Activated T-cell treated with anti-CD3 and anti-CD28 coated beads for 48 hours (primary cell): Measurements from ENCODE around the gene F3.
"Not testable (repeated sequence)": the region's sequence is repeated elsewhere in the genome, so short reads cannot be mapped to it uniquely, and the experiment has no call there.

Source experiments
- DNase-seq: peaks from one replicate; pipeline ENCODE4 v3.0.0-alpha.2; 2020; ENCODE audit warnings: low read depth

F3 gene

DNA sequence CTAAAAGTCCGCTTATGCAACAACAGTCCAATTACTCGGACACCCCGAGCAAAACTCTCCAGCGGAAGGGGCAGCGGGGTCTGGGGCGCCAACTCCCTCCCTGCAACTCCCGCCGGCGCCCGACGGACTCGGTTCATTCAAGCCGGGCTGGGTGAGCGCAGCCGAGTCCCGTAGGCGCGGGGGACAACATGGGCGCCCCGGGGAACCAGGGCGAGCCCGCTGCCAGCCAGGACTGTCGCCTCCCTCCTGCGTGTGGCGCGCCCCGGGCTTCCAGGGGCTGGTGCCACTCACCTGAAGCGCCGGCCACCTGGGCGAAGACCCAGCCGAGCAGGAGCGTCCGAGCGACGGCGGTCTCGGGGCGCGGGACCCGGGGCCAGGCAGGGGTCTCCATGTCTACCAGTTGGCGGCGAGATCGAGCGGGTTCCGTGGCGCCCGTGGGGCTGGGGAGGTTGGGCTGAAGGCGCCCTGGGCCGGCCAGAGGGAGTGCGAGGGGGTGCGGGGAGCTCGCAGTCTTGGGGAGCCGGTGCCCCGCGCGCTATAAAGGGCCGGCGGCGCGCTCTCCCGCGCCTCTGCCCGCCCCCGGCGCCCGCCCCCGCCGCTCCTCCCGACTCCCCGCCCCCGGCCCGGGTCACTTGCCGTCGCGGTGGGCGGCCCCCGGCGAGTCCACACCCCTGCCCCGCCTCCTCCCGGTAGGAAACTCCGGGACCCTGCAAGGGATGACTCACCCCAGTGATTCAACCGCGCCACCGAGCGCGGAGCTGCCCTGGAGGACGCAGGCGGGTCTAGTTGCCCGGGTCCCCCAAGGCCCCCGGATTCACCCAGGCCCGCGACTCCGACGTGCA lies at the start of gene F3:
Gene F3, minus strand, starts transcription at position 514 of the 842 bp plus-strand sequence. Its CDS starts 123 bp downstream, at position 391.
- peak; percentile 76 for DNase-seq

DNA sequence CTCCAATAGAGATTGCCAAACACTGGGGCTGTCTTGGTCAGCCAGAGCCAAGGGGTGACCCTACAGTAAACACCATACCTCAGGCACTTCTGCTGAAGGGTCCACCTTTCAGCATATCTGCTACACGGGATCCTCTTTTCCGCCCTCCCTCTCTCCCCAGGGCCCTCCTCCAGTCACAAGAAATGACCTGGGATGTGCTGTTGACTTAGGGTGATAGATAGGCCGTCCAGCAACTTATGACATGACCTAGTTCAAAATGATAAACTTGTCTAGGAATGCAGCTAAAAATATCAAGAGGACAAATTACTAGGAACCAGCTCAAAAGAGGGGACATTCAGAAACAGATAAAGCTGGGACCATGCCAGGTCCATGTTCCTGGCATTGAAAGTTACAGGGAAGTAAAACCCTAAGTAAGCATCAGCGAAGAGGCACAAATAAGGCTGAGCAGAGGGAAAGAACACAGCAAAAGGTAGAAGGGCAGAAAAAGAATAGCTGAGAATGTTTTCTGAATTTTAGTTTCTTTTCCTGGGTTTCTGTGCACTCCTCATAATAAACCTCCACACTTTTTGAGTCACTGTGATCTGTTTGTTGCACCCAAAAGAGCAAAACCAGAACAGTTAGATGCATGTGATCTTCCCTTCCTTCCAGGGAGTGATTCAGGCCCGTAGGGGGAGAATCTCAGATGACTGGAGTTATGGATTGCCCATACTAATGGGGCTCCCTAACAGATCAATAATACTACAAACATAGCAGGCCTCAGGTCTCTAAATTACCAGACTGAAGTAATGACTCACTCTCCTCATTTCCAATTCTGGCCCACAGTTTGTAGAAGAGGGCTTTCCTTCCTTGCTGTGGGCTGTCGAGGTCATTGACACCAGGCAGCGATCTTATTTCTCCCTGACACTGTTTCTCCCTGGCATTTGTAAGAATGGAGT lies 48.9 kb upstream of the F3 start:
- no peak for DNase-seq

DNA sequence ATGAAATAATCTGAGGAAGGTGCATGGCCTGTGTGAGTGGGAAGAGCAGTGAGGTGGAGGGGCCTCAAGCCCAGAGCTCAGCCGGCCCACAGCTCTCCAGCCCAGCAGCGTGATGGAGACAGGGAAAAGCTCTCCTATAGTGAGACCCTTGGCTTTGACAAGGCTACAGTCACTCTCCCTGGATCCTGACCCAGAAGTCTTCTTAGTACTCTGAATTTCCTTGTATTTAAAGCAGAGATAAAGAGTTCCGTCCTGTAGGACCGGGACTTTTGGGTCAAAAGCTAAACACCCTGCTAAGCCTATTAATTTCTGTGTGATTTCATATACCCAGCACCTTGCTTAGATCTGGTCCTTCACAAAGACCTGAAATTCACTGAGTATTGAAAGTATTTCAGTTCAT lies 48.2 kb upstream of the F3 start:
- DNase-seq, result no peak

DNA sequence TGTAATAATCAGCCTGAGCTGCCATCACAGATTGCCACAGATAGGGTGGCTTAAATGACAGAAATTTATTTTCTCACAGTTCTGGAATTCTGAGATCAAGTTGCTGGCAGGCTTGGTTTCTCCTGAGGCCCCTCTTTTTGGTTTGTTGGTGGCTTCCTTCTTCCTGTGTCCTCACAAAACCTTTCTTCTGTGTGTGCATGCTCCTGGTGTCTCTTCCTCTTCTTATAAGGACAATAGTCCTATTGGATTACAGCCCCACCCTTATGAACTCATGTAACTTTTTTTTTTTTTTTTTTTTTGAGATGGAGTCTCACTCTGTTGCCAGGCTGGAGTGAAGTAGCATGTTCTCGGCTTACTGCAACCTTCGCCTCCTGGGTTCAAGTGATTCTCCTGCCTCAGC lies 41.0 kb upstream of the F3 start:
- DNase-seq, result no peak

DNA sequence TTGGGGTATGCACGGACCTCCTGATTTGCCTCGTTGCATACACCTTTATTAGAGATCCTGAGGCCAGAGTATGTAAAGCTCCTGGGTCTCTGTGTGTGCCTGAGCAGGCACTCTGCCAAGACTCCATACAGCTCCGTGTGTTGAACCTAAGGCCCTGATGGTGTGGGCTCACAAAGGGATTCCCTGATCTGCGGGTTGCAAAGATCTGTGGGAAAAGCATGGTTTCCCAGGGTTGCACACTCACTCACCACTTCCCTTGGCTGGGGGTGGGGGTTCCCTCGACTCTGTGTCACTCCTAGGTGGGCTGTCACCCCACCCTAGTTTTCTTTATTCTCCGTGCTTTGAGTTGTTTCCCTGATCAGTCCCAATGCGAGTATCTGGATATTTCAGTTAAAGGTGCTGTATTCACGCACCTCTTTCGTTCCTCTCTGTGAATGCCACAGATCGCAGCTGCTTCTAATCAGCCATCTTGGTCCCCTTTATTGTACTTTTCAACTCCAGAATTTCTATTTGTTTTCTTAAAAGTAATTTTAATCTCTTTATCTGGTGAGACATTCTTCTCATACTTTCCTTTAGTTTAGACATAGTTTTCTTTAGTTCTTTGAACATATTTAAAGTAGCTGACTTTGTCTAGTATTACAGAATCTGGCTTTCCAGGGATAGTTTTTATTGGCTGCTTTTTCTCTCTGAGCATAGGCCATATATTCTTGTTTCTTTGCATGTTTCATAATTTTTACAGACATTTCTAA lies 39.0 kb upstream of the F3 start:
- DNase-seq, result no peak

DNA sequence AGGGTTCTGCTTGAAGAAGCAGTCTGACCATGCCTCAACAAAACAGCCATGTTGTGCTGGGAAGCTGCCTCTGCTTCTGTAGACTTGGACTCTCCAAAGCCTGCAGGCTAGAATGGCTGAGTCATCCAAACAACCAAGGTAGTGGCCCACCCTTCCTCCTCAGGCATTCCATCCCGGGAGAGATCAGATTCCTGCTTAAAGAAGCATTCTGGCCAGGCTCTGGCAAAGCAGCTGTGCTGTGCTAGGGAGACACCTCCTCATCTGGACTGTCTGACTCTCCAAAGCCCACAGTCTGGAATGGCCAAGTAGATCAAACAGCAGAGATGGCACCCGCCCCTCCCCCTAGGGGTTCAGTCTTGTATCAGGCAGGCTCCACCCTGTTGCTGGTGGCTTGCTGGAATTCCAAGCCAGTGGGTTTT lies 38.3 kb upstream of the F3 start:
- DNase-seq, result no peak

DNA sequence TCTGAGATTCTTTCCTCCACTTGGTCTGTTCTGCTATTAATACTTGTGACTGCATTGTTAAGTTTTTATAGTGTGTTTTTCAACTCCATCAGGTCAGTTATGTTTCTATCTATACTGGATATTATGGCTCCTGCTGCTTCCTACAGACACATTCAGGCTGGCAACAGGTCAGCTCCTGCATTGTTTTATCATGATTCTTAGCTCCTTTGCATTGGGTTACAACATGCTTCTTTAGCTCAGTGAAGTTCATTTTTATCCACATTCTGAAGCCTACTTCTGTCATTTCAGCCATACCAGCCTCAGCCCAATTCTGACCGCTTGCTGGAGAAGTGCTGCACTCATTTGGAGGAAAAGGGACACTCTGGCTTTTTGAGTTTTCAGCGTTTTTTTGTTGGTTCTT lies 37.3 kb upstream of the F3 start:
- no peak for DNase-seq

DNA sequence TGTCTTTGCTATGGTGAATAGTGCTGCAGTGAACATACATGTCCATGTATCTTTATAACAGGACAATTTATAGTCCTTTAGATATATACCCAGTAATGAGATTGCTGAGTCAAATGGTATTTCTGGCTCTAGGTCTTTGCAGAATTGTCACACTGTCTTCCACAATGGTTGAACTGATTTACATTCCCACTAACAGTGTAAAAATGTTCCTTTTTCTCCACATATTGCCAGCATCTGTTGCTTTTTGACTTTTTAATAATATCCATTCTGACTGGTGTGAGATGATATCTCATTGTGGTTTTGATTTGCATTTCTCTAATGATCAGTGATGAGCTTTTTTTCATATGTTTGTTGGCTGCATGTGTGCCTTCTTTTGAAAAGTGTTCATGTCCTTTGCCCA lies 32.4 kb upstream of the F3 start:
- not testable (repeated sequence) for DNase-seq

DNA sequence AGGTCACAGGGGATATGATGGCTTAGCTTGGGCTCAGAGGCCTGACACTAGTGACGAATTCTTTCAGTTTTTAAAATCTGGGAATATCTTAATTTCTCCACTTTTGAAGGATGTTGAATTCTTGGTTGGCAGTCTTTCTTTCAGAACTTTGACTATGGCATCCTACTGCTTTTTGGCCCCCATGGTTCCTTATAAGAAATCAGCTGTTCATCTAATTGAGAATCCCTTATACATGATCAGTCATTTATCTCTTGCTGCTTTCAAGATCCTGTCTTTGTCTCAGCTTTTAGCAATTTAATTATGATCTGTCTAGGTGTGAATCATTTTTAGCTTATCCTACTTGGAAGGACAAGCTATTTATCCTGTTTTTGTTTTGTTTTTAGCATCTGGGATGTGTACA lies 31.2 kb upstream of the F3 start:
- DNase-seq, result no peak

DNA sequence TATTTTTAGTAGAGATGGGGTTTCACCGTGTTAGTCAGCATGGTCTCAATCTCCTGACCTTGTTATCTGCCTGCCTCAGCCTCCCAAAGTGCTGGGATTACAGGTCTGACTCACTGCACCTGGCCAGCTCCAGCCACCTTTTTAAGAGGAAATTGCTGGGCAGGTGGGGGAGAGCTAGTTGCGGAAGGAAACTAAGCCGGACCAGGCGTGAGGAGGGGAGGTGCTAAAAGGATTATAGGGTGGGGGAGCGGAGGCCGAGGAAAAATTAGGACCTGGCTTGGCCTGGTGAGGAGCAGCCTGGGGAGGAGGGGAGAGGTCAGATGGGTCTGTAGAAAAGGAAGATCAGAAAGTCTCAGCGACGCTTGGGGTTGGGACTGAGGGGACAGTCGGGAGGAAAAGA lies 29.4 kb upstream of the F3 start:
- not testable (repeated sequence) for DNase-seq

DNA sequence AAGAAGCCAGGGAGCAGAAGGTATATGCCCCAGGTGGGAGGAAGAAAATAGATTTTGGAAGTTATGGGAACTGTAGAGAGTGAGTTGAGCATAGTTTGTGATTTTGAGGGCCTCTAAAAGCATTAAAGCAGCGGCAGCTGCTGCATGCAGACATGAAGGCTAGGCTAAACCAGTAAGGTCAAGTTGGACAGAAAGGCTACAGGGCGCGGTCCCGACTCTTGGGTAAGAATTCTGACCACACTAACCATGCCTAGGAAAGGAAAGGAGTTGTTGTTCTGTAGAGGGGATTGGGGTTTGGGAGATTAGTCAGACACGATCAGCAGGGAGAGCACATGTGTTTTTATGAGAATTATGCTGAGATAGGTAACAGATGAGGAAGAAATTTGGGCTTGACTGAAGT lies 27.2 kb upstream of the F3 start:
- not testable (repeated sequence) for DNase-seq

DNA sequence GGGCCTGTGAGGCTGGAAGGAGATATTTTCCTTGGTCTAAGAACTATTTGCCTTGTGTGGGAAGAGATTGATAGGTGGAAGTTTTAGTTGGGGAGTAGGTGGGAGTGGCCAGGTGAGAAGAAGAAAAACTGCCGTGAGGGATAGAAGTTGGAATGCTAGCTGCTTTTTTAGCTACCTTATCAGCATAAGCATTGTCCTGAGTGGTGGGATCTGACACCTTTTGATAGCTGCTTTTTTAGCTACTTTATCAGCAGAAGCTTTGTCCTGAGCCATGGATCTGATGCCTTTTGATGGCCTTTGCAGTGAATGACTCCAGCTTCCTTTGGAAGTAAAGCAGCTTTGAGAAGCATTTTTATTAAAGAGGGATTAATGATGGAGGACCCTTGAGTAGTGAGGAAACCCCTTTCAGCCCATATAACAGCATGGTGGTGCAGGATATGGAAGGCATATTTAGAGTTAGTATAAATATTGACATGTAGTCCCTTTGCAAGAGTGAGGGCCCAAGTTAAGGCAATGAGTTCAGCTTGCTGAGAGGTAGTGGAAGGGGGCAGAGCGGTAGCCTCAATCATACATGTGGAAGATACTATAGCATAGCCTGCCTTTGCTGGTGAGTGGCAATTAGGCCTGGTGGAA lies 26.5 kb upstream of the F3 start:
- not testable (repeated sequence) for DNase-seq

DNA sequence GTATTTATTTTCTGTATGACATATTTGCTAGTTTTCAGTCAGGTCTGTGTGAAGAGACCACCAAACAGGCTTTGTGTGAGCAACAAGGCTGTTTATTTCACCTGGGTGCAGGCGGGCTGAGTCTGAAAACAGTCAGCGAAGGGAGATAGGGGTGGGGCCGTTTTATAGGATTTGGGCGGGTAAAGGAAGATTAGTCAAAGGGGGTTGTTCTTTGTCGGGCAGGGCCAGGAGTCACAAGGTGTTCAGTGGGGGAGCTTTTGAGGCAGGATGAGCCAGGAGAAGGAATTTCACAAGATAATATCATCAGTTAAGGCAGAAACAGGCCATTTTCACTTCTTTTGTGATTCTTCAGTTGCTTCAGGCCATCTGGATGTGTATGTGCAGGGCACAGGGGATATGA lies 24.9 kb upstream of the F3 start:
- DNase-seq, result not testable (repeated sequence)

DNA sequence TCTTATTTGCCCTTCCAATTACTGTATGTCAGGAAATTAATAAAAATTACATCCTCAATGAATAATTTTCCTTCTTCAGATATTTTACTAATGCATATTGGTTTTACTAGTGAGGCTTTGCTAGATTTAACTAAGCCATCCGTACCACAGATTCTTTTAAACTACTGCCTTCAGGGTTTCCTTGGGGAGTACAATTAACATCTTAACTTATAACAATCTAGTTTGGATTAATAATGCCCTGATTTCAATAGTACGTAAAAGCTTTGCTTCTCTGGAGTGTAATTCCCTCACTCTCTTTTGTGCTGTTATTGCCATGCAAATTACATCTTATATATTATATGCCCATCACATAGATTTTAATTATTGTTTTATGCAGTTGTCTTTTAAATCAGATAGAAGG lies 24.3 kb upstream of the F3 start:
- DNase-seq, result no peak

DNA sequence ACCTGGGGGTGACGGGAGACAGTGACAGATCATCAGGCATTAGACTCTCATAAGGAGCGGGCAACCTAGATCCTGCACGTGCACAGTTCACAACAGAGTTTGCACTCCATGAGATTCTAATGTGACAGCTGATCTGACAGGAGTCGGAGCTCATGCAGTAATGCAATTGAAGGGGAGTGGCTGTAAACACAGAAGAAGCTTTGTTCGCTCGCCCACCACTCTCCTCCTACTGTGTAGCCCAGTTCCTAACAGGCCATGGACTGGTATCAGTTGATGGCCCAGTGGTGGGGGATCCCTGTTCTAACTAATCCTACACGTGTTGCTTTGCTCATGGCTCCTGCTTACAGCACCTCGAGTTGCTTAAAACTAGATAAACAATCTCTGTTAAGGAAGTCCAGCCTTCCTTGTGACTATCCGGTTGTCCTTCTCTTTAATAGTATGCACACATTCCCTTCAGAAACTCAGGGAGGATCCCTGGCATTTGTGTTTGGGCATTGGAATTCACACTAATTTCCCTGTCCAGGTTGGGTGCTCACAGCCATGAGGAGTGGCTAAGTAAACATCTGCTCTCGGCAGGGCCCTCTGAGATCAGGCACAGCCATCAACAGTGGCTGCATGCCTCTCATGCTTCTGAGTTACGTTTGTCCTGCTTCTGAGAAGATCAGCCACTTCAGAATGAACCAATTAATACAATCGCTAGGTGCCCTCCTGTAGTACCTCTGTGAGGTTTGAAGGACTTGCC lies 21.1 kb upstream of the F3 start:
- no peak for DNase-seq

DNA sequence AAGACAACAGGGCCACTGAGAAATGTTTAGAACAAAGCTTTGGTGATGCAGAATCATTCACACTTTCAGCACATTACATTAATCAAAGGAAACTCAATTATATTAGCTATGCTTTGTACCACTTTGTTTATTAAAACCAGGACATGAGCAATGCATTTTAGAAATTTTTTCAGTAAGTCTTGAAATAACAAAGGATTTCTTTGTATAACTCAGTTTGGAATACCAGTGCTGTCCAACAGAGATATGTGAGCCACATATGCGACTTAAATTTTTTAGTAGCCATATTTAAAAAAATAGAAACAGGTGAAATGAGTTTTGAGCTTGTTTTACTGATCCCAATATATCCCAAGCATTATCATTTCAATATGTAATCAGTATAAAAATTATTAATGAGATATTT lies 18.8 kb upstream of the F3 start:
- no peak for DNase-seq

DNA sequence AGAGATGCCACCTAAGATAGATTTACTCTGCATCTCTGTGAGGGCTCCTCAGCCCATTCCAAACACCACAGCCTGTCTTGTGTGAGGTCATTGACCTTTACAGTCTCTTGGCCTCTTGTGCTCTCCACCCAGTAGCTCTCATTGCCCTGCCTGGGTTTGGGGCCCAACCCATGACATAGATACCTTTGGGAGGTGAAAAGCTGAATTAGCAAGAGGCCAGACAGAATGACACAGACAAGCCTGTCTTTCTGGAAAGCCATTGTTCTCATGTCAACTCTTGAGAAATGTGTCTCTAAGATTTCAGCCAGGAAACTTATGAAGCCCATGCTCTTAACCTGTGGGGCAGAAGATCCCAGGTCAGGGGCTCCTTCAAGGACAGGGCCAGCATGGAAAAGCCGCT lies 18.4 kb upstream of the F3 start:
- DNase-seq, result no peak

DNA sequence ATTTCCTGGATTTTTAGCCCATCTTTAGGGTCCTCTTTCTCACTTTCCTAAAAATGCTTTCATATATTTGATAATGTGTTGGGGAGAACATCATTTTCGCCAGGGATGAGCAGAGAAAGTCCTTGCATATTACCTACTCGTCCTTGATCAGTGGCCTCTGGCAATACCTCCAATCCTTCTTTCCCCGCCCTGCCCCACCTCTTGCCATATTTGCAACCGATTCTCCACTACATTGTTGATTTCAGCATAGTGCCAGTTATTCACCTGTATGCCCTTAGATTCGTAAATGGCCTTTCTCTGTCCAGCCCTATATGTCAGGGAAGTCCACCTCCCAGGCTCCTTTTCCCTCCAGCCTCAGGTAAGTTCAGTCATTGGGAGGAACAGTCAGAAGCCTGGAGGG lies 13.5 kb upstream of the F3 start:
- DNase-seq, result no peak

DNA sequence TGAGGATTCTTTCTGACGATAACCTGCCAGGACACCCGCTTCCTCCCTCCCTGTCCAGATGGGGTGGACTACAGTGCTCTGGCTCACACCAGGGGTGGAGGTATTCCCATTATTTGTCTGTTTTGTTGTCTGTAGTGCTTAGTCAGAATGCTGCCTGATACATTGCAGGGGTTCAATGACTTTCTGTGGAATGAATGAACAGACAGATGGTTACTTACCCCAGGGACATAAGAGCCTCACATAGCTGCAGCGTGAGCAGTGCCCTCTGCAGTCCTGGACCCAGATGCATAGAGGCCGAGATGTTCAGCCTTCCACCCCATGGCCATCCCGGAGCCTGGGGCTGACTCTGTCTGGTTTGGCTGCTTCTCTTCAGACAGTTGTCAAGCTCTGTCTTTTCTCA lies 13.0 kb upstream of the F3 start:
- DNase-seq, result no peak

DNA sequence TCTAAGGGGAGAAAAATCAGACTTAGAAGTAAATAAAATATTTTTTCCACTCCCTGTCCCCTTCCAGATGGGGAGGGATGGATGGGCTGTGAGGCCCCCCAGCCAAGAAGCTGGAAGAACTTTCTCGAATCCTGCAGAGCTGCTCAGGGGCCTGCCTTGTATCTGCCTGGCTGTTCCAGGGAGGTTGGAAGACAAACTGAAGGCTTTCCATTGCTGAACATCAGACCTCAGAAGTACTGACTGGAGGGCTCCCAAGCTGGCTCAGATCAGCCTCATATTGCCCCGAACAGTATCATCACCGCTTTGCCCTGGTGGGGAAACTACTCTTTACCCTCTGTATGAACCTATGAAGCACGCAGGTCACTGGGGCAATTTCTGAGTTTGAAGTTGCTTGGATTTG lies 12.4 kb upstream of the F3 start:
- no peak for DNase-seq

DNA sequence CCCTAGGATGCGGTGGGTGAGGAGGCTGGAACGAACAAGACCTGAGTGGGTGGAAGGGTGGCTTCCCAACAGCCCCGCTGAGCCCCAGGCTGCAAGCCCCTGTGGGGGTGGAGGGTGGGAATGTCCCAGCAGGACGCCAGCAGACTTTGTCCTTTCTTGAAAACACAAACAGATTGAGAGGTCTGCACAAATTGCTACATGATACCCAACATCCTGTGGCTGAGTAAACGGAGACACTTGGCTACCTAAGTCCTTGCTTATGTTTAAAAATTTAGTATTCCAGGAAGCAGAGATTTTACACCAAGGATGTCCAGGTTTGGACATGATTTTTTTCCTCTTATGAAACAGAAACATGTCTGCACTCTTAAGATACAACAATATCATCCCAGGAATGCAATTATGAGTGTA lies 11.8 kb upstream of the F3 start:
- DNase-seq, result no peak
